ENCODE measurements around the gene DLX2.

Gene DLX2

GRCh38 chr2:172134270-172134669, 31.6 kb upstream of the DLX2 start:
- no peak for DNase-seq (ENCODE audit: low read depth)

GRCh38 chr2:172131713-172132555, 29.2 kb upstream of the DLX2 start:
- H3K4me3 ChIP-seq (ENCODE audit: low read length) = no peak overlapping the region
- DNase-seq (ENCODE audit: low read depth) = no peak
- no peak for TF ChIP-seq CTCF (conservative IDR thresholded peaks at IDR 0.05; ENCODE audit: low read depth, low read length)

More at GRCh38 chr2:172134270-172134669, 31.6 kb upstream of the DLX2 start:
- no peak overlapping the region for H3K4me3 ChIP-seq (ENCODE audit: low read length)
- peak; percentile 1 for TF ChIP-seq CTCF (conservative IDR thresholded peaks at IDR 0.05; ENCODE audit: low read depth, low read length)

GRCh38 chr2:172129404-172129803, 26.7 kb upstream of the DLX2 start:
- TF ChIP-seq CTCF (conservative IDR thresholded peaks at IDR 0.05; ENCODE audit: low read depth, low read length) = no peak
- DNase-seq (ENCODE audit: low read depth) = no peak
- no peak overlapping the region for H3K4me3 ChIP-seq (ENCODE audit: low read length)

GRCh38 chr2:172128484-172128883, 25.8 kb upstream of the DLX2 start:
- DNase-seq (ENCODE audit: low read depth) = no peak
- no peak overlapping the region for H3K4me3 ChIP-seq (ENCODE audit: low read length)
- TF ChIP-seq CTCF (conservative IDR thresholded peaks at IDR 0.05; ENCODE audit: low read depth, low read length) = no peak

- no peak for TF ChIP-seq CTCF (conservative IDR thresholded peaks at IDR 0.05; ENCODE audit: low read depth, low read length)
Observed at GRCh38 chr2:172120118-172120517, 17.4 kb upstream of the DLX2 start.

GRCh38 chr2:172119089-172119488, 16.4 kb upstream of the DLX2 start:
- DNase-seq (ENCODE audit: low read depth) = no peak
- TF ChIP-seq CTCF (conservative IDR thresholded peaks at IDR 0.05; ENCODE audit: low read depth, low read length) = no peak

More at GRCh38 chr2:172120118-172120517, 17.4 kb upstream of the DLX2 start:
- no peak overlapping the region for H3K4me3 ChIP-seq (ENCODE audit: low read length)
- no peak for DNase-seq (ENCODE audit: low read depth)

GRCh38 chr2:172116107-172116506, 13.4 kb upstream of the DLX2 start:
- H3K4me3 ChIP-seq (ENCODE audit: low read length) = no peak overlapping the region
- no peak for DNase-seq (ENCODE audit: low read depth)
- TF ChIP-seq CTCF (conservative IDR thresholded peaks at IDR 0.05; ENCODE audit: low read depth, low read length) = no peak

More at GRCh38 chr2:172119089-172119488, 16.4 kb upstream of the DLX2 start:
- H3K4me3 ChIP-seq (ENCODE audit: low read length) = no peak overlapping the region
